Hematopoietic multipotent progenitor cell treated with erythropoietin and hydrocortisone succinate and interleukin-3 and kit ligand, for 8 days (in vitro differentiated cells): ENCODE measurements around the gene TMSB4X.
A peak's percentile ranks its signal among the peaks of the same experiment; 100 is the strongest.
"Not testable (repeated sequence)": the region's sequence is repeated elsewhere in the genome, so short reads cannot be mapped to it uniquely, and the experiment has no call there.

Experiments used
- DNase-seq: peaks from one replicate; pipeline ENCODE4 v3.0.0-alpha.2; 2015

The TMSB4X gene

GRCh38 chrX:12974796-12975669 lies at the start of gene TMSB4X:
TSS of gene TMSB4X (plus strand) at chrX:12975110.
- DNase-seq: peak; percentile 80

DNA sequence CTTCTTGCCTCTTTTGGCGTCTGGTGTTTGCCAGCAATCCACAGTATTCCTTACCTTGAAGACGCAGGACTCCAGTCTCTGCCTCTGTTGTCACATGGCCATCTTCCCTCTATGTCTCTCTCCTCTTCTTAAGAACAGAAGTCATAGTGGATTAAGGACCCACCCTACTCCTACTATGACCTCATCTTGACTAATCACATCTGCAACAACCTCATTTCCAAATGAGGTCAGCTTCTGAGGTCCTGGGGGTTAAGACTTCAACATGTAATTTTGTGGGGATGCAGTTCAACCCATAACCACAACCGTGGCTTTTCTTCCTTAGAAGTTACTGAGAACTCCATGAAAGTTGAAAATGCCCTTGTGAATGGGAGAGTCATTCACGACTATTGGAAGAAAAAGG lies 45.2 kb upstream of the TMSB4X start:
- DNase-seq: no peak

DNA sequence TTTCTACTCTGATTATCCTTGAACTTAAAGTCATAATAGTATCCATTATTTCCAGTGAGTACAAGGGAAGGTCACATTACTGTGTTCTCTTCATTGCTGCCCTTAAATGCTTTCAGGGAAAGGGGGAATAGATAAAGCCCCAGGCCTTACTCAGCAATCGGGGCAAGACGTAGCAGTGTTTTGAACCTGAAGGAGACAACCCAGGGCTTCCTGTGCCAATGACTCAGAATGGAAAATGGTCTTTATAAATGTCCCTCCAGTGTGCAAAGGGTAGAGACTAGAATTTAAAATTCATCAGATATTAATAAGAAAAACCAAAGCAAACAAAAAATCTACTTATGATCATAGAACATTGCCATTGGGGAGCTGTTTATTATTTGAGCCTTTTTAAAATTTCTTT lies 44.8 kb upstream of the TMSB4X start:
- DNase-seq: no peak

- DNase-seq: no peak
These were observed 42.7 kb upstream of the TMSB4X start for GRCh38 chrX:12932244-12932643.

GRCh38 chrX:12934850-12935249 lies 40.1 kb upstream of the TMSB4X start:
- no peak for DNase-seq

- DNase-seq: no peak
These were observed 38.0 kb upstream of the TMSB4X start for GRCh38 chrX:12936947-12937346.

DNA sequence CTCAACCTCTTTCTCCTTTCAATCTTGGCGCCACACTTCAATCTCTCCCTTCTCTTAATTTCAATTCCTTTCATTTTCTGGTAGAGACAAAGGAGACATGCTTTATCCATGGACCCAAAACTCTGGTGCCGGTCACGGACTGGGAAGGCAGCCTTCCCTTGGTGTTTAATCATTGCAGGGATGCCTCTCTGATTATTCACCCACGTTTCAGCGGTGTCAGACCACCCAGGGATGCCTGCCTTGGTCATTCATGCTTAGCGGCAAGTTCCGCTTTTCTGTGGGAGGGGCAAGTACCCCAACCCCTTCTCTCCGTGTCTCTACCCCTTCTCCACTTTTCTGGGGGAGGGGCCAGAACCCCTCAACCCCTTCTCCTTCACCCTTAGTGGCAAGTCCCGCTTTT lies 34.4 kb upstream of the TMSB4X start:
- not testable (repeated sequence) for DNase-seq

- not testable (repeated sequence) for DNase-seq
These were observed 31.3 kb upstream of the TMSB4X start for GRCh38 chrX:12943592-12943991.

DNA sequence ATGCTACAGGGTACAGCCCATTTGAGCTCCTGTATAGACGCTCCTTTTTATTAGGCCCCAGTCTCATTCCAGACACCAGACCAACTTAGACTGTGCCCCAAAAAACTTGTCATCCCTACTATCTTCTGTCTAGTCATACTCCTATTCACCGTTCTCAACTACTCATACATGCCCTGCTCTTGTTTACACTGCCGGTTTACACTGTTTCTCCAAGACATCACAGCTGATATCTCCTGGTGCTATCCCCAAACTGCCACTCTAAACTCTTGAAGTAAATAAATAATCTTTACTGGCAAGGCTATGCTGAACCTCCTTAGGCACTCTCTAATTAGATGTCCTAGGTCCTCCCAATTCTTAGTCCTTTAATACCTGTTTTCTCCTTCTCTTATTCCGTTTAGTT lies 30.5 kb upstream of the TMSB4X start:
- DNase-seq: not testable (repeated sequence)

DNA sequence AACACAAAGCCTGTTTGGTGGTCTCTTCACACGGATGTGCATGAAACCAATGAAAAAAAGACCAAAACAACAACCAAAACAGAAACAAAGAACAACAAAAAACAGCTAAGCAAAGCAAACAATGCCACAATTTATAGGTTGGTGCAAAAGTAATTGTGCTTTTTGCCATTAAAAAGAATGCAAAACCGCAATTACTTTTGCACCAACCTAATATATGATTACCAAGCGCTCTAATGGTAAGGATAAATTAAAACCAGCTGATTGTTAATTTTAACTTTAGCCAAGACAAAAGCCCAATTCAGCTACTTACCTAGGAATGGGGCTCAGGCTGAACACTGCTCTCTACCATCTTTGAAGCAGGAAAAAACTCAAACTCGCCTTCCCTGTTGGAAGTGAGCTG lies 29.4 kb upstream of the TMSB4X start:
- no peak for DNase-seq

DNA sequence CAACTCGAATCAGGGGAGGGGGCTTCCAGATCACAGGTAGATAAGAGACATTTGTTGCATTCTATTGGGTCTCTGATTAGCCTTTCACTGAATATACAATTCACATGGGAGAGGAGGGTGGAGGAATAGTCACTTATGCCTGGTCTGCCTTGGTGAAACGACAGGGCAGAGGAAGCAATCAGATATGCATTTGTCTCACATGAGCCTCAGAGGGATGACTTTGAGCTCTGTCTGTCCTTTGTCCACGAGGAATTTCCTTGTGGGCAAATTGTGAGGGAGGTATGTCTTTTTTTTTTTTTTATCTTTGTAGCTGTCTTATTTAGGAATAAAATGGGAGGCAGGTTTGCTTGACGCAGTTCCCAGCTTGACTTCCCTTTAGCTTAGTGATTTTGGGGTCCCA lies 28.5 kb upstream of the TMSB4X start:
- DNase-seq: no peak

GRCh38 chrX:12946838-12947544 lies 27.9 kb upstream of the TMSB4X start:
- peak; percentile 77 for DNase-seq

DNA sequence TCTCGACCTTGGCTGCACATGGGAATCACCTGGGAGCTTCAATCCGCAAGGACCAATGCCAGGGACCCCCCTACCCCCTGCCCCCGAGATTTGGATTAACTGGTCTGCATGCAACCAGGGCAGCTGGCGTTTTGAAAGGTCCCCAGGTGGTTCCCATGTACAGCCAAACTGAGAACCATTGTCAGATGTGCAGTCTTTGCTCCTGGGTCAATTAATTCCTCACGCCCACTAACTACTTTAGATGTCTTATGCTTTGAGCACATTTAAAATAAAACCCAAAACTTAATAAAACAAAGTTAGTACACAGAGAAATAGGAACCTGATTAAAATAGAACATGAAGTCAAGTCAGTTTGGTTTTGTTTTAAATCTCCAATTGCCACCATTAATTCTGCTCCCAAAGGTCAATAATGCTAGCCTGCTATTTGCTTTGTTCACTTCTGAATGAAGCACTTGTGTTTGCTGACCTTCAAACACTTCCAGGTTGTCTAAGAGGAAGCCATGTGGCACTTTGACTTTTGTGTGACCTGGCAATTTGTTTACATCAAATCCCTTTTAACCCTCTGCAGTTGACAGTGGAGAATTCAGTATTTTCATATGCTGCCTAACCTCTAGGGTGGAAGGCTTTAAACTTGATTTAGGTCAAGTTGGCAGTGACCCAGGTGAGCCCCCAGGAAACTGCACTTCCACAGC lies 27.2 kb upstream of the TMSB4X start:
- no peak for DNase-seq

DNA sequence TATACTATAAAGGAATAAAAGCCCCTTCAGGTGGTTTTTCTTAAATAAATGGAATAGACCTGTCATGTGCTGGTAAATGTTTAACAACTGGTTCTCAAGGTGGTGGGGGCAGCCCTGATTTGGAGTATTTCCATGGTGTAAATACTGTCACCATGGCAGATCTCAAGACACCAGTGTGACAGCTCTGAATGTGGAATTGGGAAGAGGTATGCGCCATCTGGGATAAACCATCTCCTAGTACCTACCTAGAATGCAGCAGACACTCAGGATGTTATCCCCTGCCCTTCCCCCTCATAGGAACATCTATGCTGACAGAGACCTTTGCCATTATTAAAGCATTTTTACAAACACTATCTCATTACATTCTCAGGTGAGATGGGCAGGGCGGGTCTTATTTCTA lies 26.4 kb upstream of the TMSB4X start:
- no peak for DNase-seq

- no peak for DNase-seq
These were observed 25.5 kb upstream of the TMSB4X start for GRCh38 chrX:12949205-12949926.

DNA sequence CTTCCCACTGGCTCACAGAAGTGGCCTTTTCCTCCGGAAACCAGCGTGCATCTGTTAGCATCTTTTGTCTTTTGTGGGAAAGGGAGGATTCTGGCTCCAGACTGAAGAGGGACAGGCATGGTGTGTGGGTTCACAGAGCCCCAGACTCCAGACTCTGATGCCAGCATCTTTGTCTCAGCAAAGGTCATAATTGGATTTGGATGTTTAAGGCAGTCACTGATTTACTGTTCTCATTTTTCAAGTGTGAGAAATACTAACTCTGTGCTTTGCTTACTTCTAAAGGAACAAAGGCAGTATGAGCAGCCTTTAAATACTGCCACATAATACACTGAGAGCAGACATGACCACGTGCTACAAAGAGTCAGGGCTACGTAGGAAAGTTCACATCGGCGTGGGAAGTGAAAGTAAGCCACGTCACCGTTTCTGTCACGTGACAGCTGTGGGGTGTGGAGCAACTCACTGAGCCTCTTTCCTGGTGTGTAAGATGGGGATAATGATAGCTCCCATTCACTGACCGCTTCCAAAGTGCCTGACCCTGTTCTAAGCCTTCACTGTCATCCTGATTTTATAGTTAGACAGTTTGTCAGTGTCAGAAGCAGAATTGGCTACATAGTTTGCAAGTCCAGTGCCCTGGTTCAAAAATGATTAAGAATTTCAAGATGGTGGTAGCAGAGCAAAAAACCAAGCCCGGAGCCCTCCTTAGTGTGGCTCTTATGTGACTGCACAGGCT lies 24.8 kb upstream of the TMSB4X start:
- DNase-seq: peak; percentile 76

- DNase-seq: peak; percentile 80
These were observed 23.9 kb upstream of the TMSB4X start for GRCh38 chrX:12950851-12951594.

DNA sequence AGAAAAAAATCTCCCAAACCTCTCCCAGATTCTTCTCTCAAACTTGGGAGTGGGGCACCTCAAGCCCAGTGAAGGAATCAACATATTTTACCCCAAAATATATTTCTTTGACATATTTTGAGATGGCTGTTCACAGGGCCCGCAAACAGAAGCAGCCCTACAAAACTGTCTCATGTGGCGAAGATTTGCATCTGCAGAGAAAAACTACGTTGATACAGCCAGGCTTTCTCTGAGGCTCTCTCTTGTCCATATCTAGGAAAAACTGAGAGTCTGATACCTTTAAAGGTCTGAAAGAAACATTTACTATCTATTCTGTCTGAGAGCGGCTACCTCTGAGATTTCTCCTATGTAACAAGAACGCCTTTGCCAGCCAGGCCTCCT lies 23.3 kb upstream of the TMSB4X start:
- DNase-seq: no peak

- no peak for DNase-seq
These were observed 21.5 kb upstream of the TMSB4X start for GRCh38 chrX:12953420-12953819.

DNA sequence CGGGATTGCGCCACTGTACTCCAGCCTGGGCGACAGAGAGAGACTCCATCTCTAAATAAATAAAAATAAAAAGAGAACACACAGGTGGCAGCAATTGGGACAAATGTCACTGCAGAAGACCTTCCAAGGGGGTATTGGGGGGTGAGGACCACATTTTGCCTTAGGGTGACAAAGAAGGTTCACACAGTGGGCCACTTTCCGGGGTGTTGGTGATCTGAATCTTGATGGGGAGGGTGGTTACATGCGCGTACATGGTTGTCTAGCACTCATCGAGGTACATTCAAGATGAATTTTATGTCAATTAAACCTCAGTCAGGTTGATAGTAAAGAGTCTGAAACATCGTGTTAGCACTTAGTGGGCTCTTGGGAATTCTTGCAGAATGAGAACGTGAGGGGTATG lies 20.5 kb upstream of the TMSB4X start:
- DNase-seq: no peak

DNA sequence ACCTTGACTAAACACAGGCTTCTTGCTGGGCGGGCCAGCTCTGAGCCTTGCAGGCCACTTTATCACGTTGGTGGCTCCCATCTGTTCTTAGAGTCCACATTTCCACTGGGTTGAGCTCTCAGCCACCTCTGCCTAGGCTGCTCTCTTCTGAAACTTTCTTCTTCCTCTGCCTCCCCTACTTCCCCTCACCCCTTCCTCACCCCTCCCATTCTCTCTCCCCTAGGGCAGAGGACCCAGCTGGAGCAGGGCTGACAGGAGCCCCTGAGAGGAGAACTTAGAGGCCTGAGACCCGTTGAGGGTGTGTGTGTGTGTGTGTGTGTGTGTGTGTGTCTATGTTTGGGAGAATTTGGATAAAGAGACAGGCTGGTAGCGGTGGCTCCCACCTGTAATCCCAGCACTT lies 19.9 kb upstream of the TMSB4X start:
- DNase-seq: peak; percentile 31
